Stomach (tissue), 4 donors: ENCODE measurements around the gene PSD4.

ENCODE experiments used
- EP300 ChIP-seq: sonication (generic); formaldehyde crosslinking; IDR thresholded peaks from one replicate; pipeline ENCODE4 v1.6.1; 2017; ENCODE audit warnings: antibody characterized with exemption
- POLR2A ChIP-seq, 4 donors: fragments of 450-650 bp; IDR thresholded peaks; one replicate each; pipeline ENCODE4 v1.6.1; 2016; ENCODE audit warnings: antibody characterized with exemption in 4 of 4, control low read depth in 2 of 4, mild to moderate bottlenecking in 1 of 4, moderate library complexity in 1 of 4
- POLR2AphosphoS5 ChIP-seq, 3 donors: sonication (generic); formaldehyde crosslinking; IDR thresholded peaks; one replicate each; pipeline ENCODE4 v1.6.1; 2016; ENCODE audit warnings: antibody characterized with exemption in 3 of 3
- TF ChIP-seq, protein P1 (sequence below), 7 experiments: fragments of 450-650 bp in 4 of 7; fragments of 200-600 bp in 3 of 7; sonication (generic) in 3 of 7; IDR thresholded peaks; one replicate each; pipeline ENCODE4 v1.5.1; 2016 to 2019; ENCODE audit warnings: antibody characterized with exemption in 7 of 7, control low read depth in 2 of 7, mild to moderate bottlenecking in 1 of 7

DNA sequence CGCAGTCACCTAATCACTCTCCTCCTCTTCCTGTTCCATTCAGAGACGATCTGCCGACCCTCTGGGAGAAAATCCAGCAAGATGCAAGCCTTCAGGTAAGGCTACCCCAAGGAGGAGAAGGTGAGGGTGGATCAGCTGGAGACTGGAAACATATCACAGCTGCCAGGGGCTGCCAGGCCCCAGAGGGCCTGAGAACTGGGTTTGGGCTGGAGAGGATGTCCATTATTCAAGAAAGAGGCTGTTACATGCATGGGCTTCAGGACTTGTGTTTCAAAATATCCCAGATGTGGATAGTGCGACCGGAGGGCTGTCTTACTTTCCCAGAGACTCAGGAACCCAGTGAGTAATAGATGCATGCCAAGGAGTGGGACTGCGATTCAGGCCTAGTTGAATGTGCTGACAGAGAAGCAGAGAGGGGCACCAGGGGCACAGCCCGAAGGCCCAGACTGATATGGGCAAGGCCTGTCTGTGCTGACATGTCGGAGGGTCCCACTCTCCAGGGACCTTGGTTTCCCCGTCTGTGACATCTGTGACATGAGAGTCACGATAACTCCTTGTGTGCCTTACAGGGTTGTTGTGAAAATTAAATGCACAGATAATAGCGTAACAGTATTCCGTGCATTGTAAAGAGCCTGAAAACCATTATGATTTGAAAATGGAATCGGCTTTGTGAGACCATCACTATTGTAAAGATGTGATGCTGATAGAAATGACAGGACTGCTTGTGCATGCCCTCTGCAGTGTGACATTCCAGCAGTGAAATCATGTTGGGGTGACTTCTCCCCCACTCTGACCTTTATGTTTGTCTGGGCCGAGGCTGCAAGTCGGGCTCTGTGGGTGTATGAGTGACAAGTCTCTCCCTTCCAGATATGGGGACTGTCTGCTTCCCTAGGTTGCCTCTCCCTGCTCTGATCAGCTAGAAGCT, 45.9 kb upstream of the PSD4 start:
- TF ChIP-seq POLR2A (IDR thresholded peaks at IDR 0.05) (no peak), POLR2AphosphoS5 (IDR thresholded peaks at IDR 0.05) (no peak), EP300 (no peak)
- TF ChIP-seq, protein P1, sequence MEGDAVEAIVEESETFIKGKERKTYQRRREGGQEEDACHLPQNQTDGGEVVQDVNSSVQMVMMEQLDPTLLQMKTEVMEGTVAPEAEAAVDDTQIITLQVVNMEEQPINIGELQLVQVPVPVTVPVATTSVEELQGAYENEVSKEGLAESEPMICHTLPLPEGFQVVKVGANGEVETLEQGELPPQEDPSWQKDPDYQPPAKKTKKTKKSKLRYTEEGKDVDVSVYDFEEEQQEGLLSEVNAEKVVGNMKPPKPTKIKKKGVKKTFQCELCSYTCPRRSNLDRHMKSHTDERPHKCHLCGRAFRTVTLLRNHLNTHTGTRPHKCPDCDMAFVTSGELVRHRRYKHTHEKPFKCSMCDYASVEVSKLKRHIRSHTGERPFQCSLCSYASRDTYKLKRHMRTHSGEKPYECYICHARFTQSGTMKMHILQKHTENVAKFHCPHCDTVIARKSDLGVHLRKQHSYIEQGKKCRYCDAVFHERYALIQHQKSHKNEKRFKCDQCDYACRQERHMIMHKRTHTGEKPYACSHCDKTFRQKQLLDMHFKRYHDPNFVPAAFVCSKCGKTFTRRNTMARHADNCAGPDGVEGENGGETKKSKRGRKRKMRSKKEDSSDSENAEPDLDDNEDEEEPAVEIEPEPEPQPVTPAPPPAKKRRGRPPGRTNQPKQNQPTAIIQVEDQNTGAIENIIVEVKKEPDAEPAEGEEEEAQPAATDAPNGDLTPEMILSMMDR (IDR thresholded peaks at IDR 0.05): no peak
